Right renal pelvis (tissue), 4 donors: ENCODE measurements around the gene PRKD2. TPM values are rescaled to one million over a fixed set of nuclear protein-coding genes. Genes with fewer than 3 reads are reported as not detected.

Source experiments
- DNase-seq, 4 donors: peaks; one replicate each; pipeline ENCODE4 v3.0.0-alpha.2; 2013; ENCODE audit warnings: low read depth in 4 of 4, low spot score in 3 of 4, missing footprints in 1 of 4
- polyA plus RNA-seq, 4 donors: library from polyadenylated mRNA; unstranded; fragments of 120-200 nt; gene quantifications; one replicate each; pipeline ENCODE4 v1.2.1, GENCODE V29; 2013; ENCODE audit not compliant: insufficient read length in 4 of 4

PRKD2 gene
- polyA plus RNA-seq, 4 donors: 28.6 to 41.1 (median 39.6) TPM

DNA sequence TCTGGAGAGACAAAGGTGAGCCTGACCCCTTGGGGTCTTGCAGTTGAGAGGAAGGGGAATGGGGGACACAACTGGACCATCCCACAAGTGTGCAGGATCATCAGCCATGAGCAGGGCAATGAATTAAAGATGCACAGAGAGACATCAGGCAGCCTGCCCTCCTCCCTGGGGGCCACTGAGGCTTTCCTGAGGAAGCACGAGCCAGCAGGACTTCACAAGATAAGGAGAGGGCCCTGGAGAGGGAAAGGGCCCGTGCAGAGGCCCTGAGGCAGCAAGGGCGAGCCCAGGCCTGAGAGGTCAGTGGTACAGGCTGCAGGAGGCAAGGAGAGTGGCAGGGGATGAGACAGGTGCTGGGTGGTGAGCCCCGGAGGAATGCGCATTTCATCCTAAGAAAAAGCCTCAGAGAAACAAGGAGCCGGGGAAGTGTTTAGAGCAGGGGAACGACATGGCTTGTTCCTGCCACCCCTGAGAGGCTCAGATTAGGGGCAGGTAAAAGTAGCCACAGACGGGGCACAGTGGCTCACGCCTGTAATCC is 9.0 kb upstream of the PRKD2 start:
- DNase-seq: no peak

DNA sequence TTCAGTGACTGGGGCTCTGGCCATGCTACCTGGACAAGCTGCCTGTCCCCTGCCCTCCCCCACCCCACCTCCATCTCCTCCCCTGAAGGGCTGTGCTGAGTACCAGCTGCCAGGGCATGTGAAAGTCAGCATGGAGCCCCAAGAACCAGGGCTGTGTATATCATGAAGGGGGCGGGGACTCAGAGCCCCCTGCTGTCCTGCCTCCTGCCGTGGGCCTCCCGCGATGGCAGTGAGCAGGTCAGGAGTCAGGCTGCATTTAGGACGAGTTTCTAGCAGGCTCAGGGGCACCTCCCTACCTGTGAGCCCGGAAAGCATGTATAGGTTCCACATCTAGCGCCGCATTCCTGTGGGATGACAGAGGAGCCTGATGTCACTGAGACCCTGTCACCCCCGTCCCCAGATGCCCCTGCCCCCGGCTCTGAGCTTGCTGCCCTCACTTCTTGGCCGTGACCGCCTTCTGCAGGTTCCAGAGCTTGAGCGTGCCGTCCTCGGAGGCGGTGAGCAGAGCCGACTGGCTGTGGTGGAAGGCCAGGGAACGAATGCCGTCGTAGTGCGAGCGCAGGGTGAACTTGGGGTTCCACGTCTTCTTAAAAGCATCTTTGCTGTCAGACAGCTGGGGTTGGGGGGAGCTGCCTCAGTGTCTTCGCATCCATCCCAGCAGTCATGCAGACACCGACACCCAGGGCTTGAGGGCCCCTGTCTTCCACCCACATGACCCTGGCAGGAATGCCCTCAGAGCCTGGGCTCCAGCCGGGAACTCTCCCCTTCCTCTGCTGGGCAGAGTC is 8.3 kb upstream of the PRKD2 start:
- no peak for DNase-seq

DNA sequence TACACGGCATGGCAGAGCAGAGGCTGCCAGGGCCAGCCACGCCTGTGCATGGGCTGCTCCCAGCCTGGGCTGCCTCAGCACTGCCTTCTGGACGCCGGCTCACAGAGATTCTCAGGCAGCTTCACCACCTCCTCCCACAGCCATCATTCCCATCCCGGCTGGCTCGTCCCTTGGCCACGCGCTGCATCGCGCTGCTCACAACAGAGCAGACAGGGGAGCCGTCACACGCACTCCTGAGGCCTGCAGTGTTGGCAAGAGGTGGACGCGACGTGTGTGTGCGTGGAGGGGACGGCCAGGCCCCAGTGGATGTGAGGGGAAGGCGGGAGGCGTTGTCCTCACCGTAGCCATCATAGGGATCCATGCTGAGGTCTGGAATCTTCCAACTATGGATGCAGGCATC is 7.6 kb upstream of the PRKD2 start:
- no peak for DNase-seq

DNA sequence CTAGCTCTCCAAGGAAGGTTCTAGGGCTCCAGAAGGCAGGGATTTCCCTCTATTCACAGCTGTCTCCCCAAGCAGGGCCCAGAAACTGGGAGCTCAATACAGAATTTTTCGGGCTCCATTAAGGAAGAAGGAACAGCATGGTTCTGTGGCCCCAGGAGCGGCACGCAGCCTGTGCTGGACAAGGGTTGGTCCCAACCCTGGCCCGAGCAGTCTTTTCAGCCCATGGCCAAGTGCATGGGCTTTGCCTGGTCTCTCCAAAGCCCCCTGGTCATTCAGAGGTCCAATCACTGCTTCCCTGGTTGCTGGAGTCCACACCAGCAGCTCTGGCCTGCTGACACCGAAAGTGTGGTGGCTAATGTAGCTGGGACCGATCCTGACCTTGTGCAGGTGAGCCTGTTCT is 6.6 kb upstream of the PRKD2 start:
- no peak for DNase-seq

DNA sequence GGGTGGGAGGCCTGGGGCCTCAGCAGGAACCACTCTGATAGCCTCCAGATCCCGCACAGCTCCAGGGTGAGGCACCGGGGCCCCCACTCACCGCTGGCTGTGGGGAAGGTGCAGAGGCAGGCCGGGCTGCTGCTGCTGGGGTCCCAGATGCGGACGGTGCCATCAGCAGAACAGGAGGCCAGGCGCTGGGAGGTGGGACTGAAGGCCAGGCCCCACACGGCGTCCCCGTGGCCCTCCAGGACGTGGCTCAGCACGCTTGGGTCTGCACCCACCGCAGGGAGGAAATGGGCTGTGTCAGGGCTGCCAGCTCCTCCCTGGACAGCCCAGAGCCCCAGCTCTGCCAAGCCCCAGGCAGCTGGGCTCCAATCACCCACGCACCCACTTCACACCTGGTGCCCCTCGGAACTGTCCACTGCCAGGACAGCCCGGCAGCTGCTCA is 6.1 kb upstream of the PRKD2 start:
- no peak for DNase-seq

DNA sequence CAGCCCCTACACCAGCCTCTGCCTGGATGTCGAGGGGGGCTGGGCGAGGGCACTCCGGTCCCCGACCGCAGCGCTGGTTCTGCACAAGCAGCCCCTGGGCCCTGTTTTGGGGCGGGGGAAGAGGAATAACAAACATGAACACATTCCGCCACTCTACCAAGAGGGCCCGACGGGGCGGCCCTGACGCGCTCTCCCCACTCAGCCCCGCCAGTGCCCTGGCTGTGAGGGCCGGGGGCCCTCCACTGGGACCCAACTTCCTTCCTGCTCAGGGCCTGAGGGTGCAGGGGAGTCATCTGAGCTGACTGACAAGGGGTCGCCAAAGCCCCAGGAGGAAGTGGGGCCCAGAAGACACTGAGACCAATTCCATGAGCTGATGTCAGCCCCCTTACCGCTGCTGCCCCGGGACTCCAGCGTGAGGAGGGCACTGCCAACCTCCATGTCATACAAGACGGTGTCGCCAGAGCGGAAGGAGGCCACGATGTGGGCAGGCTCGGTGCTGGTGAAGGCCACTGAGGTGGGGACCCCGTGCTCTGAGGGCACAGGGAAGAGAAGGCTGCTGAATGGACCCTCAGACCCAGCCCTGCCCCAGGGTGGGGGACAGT is 5.6 kb upstream of the PRKD2 start:
- DNase-seq: no peak

DNA sequence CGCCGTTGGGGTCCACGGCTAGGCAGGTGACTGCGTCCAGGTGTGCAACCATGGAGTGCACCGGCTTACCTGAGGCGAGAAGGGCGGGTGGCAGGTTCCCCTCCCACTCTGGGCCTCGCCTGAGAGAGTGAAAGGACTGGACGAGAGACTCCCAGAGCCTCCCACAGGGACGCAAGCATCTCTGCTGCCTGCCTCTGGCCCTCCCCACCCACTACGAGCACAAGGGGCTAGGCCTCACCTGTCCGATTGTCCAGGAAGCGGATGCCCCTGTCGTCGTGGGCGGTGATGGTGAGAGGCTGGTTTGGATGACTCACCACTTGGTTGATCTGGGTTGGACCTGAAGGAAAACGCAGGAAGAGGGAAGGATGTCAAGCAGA is 5.1 kb upstream of the PRKD2 start:
- no peak for DNase-seq

DNA sequence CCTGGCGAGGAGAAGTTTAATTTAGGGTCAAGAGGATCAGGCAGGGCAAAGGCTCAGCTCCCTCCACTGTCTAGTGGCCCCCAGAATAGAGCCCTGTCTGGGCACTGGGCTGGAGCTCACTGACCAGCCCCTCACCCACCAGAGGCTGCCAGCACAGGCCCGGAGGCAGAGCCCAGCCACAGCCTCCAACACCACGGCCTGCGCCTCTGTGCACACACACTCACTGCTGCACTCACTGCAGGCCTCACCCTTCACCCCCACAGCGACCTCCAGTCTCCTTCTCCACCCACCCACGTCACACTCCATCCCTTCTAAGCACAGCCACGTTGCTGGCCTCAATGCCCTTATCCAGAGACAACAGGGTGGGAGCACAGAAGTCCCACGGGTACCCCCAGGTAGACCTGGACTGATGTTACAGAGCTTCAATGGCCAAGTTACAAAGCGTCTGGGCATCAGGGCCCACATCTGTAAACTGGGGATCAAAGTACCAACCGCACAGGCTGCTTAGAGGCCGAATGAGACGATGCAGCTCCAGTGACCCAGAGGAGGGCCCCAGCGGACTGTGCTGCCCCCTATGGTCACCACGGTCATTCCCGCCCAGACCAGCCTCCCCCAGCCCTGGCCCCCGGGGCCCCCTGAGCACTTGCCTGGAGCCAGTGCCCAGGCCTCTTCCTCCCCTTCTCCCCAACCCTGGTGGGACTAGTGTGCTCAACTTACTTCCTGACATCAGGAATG is 4.5 kb upstream of the PRKD2 start:
- DNase-seq: no peak

DNA sequence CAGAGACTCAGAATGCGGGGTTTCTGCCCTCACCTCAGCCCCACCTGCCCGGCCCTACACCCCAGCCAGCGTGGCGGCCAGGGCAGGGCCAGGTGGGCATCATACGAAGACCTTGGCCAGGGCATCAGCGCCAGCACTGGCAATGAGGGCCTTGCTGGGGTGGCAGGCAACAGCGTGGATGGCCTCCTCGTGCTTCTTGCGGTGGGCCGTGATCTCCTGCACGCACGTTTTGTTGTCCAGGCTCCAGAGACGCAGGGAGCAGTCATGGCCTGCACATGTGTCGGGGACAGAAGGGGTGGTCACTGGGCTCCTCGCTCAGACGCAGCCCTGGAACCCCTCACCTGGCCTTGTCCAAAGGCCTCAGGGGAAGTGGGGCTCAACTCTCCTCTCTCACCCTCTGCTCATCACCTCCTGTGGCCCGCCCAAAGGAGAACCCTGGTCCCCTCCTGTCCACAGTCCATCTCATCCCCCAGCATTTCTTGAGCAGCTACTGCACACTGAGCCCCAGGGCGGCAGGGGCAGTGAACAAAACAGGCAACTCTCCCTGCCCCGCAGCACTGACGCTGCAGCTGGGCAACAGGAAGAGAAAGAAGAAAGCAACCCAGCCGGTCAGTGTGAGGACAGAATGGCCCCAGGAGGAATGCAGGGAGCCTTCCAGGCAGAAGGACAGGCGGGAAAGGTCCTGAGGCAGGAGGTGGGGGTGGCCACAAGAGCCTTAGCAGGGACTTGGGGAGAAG is 3.8 kb upstream of the PRKD2 start:
- no peak for DNase-seq

DNA sequence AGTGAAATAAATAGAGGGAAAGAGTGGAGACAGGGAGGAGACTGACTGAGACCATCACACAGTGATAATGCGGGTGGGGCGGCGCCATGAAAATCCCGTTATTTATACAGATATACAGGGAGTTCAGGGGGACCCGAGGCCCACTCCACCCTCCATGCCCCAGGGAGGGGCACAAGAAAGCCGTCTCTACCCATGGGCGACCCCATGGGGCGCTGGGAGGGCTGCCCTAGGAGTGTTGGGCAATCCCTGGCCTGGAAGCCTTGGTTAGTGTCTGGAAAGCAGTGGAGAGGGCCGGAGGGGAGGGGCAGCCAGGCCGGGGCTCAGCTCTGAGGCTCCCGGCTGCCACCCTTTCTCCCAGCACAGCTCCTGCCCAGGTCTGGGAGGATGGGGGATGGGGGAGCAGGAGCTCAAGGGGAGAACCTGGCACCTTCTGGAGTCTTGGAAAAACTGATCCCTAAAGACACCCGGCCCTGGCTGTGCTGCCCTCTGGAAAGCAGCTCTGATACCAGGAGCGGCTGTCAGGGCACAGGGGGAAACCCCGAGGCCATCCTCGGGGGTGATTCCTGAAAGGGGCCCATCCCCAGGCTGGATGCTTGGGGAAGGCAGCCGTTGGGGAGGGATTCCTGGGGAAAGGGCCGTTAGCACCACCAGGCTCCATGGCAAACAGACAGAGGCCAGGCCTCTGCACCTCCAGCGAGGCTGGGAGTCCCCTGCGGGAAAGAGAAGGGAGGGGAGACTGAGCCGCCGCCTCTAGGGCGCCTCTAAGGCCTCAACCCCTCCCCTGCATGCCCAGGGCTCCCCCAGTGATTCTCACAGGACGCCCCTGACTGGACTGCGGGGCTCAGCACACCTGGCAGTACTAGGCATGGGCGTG is 3.0 kb upstream of the PRKD2 start:
- no peak for DNase-seq

DNA sequence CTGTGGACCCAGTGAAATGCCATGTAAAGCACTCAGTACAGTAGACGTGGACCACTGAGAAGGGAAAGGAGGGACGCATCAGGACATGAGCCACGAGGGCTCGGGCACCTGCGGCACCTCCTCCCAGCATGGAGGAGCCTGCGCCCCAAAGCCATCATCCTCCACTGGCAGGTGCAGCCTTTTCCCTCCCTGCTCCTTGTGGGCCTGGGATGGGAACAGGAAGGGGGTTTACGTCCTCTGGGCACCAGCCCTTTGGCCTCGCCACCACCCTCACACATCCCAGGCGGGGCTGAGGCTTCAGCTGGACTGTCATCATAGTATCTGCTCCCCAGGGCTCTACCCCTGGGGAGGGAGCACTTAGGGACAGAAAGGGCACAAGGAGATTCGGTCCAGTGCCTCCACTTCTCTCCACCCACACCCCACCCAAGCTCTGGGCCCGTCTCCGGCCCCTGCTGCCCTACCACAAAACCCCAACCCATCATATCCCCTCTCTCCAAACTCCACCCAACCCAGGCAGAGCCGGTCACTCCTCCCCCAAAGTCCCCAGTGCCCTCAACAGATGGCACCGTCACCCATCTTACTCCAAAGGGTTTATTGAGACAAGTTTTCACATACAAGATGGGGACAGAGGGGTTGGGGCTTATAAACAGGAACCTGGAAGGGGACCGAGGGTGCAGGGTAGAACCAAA is 2.2 kb upstream of the PRKD2 start:
- no peak for DNase-seq

DNA sequence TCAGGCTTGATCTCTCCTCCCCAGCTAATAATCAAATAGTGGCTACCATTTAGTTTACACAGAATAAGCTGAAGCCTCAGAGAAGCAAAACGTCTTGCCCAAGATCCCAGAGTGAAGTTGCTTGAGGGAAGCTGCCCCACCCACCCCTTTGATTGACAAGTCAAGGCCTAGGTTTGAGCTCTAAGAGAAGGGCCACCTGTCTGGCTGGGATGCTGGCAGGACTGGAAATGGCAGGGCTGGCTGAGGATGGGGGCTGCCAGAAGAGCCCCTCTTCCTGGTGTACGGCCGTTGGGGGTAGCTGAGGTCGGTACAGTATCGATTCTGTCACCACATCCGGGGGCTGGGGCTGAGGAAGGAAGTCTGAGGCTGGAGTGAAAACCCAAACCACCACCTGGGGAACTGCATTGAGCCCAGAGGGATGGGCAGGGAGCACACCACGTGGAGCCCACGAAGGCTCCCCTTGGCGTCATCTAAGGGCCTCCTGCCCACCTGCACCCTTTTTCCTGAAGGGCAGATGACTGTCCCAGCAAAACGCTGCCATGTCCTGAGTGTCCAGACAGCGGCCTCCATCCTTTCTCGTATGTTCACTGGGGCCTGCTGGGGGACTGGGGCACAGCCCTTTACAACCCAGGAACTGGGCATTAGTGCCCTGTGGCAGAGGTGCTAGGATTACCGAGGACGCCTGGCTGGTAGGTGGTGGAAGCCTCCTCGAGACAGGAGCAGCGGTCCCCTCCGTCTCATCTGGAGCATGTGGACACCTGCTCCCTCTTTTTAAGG is 1.4 kb upstream of the PRKD2 start:
- DNase-seq: no peak

DNA sequence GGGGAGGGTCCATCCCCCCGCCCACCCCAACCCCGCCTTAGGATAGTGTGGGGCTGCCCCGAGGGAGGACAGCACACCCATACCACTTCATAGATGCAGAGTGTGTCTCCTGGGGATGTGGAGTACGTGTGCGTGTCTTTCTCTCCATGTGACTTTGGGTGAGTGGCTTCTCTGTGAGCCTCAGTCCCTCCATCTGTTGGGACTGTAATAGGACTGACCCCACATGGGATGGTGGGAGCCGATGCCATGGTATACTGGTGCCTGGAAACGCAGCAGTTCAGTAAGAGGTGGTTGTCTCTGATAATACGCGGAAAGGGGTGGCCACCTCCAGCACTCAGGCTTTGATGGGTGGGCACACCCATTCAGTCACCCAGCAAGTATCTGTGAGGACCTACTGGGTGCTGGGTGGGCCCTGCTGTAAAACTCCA is 816 bp upstream of the PRKD2 start:
- no peak for DNase-seq

DNA sequence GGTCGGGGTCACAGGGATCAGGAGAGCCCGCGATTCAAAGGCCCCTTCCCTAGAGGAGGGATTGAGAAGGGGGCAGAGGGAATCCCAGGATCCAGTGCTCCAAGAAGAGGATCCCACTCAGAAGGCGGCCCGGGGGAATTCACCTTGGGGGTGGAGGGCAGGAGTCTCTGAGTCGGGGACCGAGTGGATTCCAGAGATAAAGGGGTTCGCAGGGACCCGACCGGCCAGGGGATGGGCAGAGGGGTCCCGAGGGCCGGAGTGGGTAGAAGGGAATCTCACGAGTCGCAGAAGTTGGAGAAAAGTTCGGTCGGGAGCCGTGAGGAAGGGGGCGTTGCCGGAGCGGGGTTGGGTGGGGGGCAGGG is 261 bp downstream of the PRKD2 start:
- DNase-seq: no peak

DNA sequence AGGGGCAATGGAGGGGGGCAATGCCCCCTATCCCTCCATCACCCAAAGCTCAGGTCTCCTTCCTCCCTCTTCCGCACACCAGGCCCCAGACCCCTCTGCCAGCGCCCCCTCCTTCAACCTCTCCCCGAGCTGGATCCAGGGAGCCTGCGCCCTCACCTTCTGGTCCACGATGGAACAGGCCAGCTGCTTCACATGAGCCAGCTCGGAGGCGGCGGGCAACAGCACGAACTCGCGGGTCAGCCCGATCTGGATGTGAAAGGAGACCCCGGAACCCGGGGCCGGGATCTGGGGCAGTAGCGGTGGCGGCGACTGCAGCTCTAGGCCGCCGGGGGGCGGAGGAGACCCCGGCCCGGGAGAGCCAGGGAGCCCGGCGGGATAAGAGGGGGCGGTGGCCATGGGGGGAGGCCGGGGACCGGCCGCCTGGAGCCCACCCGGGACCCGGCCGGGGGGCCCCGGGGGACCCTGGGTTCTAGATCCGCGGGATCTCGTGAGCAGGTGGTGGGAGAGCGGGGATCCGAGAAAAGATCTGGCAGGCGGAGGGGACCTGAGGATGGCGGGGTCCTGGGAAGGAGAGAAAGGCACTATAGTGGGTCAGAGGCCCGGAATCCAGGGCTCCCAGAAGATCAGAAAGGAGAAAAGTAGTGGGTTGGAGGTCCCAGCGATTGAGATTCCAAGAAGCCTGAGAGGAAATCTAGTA is 791 bp downstream of the PRKD2 start:
- no peak for DNase-seq

DNA sequence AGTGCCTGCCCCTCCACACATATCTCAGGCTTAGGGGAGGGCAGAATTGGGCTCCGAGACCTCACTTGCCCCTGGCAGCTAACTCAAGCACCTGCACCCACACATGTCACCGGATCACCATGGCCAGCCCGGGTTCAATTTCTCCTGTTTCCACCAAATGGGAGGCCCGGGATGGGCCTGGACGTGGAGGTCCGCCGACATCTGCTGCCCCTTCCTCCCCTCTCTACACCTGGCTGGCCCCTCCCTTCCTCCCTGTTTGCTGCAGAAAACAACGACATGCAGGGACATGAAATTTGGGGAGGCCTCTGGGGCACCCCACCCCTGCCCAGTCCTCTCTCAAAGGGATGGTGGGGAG is 1.3 kb downstream of the PRKD2 start:
- no peak for DNase-seq

DNA sequence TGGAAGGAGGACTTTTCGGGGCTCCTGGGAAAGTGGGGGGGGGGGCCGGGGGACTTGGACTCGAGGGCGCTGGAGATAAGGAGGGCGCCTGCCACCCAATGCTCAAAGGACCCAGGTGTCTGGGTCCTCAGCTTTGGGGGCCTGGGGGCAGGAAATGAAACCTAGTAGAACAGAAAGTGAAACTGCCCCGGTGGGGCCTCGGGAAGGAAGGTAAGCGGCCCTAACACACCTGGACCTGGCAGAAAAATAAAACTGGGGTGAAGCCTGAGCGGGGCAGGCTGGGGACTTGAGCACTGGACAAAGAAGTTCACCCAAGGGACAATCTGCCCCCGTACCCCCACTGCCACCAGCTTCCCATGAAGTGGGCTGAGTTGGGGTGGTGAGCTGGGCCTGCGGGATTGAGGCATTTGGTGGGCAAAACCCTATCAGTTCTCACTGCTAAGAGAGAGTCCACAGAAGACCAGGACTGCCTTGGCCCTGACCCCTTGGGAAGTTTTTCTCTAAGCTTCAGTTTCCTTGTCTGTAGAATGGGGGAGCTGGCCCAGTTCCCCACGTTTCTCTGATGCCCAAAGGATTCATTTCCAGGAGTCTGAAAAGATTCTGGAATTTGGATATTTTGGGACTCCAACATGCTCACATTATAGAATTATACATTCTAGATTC is 2.3 kb downstream of the PRKD2 start:
- no peak for DNase-seq
